Heart left ventricle (tissue), 16 donors: ENCODE results near the gene OMA1. TPM values are rescaled to one million over a fixed set of nuclear protein-coding genes. Genes with fewer than 3 reads are reported as not detected.
A peak's percentile ranks its signal among the peaks of the same experiment; 100 is the strongest.

Experiments
- ATAC-seq, 4 donors: fragments of 200-7000 bp; cut with Tn5 transposase; one replicate each; pipeline ENCODE4 v1.9.1; 2020 to 2022; ENCODE audit warnings: moderate library complexity in 4 of 4, mild to moderate bottlenecking in 3 of 4, moderate number of reproducible peaks in 1 of 4
- DNase-seq, 5 donors: peaks; one replicate each; pipeline ENCODE4 v3.0.0-alpha.2; 2020
- H3K27ac ChIP-seq, 12 donors: fragments of 200-600 bp; sonication (generic) in 4 of 12; one replicate each; pipeline versions ENCODE4 v1.5.0 to v1.8.0; 2016 to 2022; ENCODE audit warnings: mild to moderate bottlenecking in 2 of 12
- H3K27me3 ChIP-seq, 9 donors: fragments of 200-600 bp; sonication (generic) in 2 of 9; one replicate each; pipeline versions ENCODE4 v1.5.1 to v1.8.0; 2016 to 2022; ENCODE audit warnings: mild to moderate bottlenecking in 3 of 9
- H3K36me3 ChIP-seq, 9 donors: fragments of 200-600 bp; sonication (generic) in 2 of 9; one replicate each; pipeline versions ENCODE4 v1.5.0 to v1.8.0; 2018 to 2022; ENCODE audit warnings: mild to moderate bottlenecking in 2 of 9
- H3K4me1 ChIP-seq, 12 donors: fragments of 200-600 bp; sonication (generic) in 4 of 12; one replicate each; pipeline versions ENCODE4 v1.5.0 to v1.8.0; 2016 to 2022; ENCODE audit warnings: mild to moderate bottlenecking in 3 of 12
- H3K4me3 ChIP-seq, 12 donors: fragments of 200-600 bp; sonication (generic) in 4 of 12; one replicate each; pipeline versions ENCODE4 v1.5.0 to v1.8.0; 2017 to 2022; ENCODE audit warnings: mild to moderate bottlenecking in 9 of 12, moderate library complexity in 4 of 12
- H3K9me3 ChIP-seq, 12 donors: fragments of 200-600 bp; sonication (generic) in 4 of 12; one replicate each; pipeline versions ENCODE4 v1.5.0 to v1.8.0; 2016 to 2022; ENCODE audit warnings: mild to moderate bottlenecking in 1 of 12
- POLR2A ChIP-seq, 2 donors: fragments of 450-650 bp; IDR thresholded peaks; one replicate each; pipeline ENCODE4 v1.6.1; 2017; ENCODE audit warnings: antibody characterized with exemption in 2 of 2, mild to moderate bottlenecking in 2 of 2, moderate library complexity in 2 of 2
- WGBS, 4 donors: extraction: QIAGEN DNeasy Blood & Tissue Kit in 2 of 4; methylation state at CpG; one replicate each; pipeline versions ENCODE4 v1.1.5 to v1.1.7; 2013 to 2018; 5-methylcytosine and 5-hydroxymethylcytosine counted together
- intact Hi-C, 10 donors: fragments of 100-400 bp; cut with DNase I; formaldehyde crosslinking; loops; one replicate each; pipeline versions ENCODE4 v1.11.1 to v1.14.2; 2022
- polyA plus RNA-seq, 2 donors: library from polyadenylated mRNA; stranded (reverse); fragments of 200-250 nt; gene quantifications; one replicate each; pipeline ENCODE4 v1.2.3, GENCODE V29; 2013
- total RNA-seq, 9 donors: library from RNA; depleted of rRNA in 2 of 9; stranded (reverse); fragments of >200 nt in 2 of 9; fragmentation: NEBNext Ultra II Directional in 3 of 9; extraction: Animal tissue kit (Norgen Biotek cat#: 25700) in 3 of 9; gene quantifications; one replicate each; pipeline versions ENCODE4 v1.1.0 to v1.2.4, GENCODE V29; 2016 to 2023
- TF ChIP-seq, protein P1 (sequence below), 12 donors: fragments of 200-600 bp; sonication (generic) in 4 of 12; IDR thresholded peaks; one replicate each; pipeline versions ENCODE4 v1.5.0 to v1.8.0; 2018 to 2022; ENCODE audit warnings: antibody characterized with exemption in 12 of 12, mild to moderate bottlenecking in 5 of 12
- donor health status: ischemic (EF 13 %, LVEDD 7.1; RV severe dilation, severe dysfunction).
- donor health status: healthy with polysubstance abuse.
- donor health status: DM: no; HTN: yes; CAD: no.
- donor health status: DM: no; HTN: no; CAD: no.
- donor health status: ischemic (EF 25% LVEDD 6.9; RV normal size, moderate dysfunction).
- donor health status: ischemic (EF 25% LVEDD 5.7; RV mildly dilated, moderate dysfunction).
- donor health status: healthy.
- donor health status: DM: yes; HTN: yes; CAD: no.
- donor health status: ischemic (EF 35%, LVEDD 5.7; RV mildly dilated, moderate dysfunction).
- donor health status: nonischemic (EF 11% LVEDD 7.7; RV severe dilation, severe dysfunction).
- donor health status: DM: yes; HTN: yes; CAD: no.
- donor health status: PGD.
- donor health status: ischemic (EF 29% LVEDD 5.4; RV normal size, mild dysfunction).
- donor health status: nonischemic (EF 23%, LVEDD 6.1; RV moderate dilation, normal function).

Gene OMA1
- total and polyA plus RNA-seq, 11 donors = 9.6 to 44.5 (median 28.2) TPM

DNA sequence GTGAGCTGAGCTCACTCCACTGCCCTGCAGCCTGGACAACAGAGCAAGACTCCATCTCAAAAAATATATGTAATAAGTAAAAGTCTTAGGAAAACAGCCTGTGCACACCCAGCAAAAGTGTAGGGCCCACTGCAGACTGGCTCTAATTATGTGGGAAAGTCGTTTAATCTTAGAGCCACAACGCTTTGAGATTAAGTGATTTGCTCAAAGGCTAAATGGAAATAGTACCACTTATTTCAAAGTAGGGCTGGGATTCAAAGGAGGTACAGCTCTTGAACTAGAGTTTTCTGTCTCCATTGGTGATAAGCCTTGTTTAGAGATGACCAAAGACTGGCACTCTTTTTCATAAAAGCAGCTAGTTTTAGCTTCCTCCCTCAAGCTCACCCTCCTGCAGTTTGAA, 28.3 kb upstream of the OMA1 start:
- WGBS, 4 donors = 85 to 98% (median 90%) methylated on average over 2 of the region's 2 CpGs
- no peaks in the 10 kb centered on the region for H3K9me3 ChIP-seq
- H3K36me3 ChIP-seq = no peaks in the 10 kb centered on the region
- no peak overlapping the region for H3K4me3 ChIP-seq
- intact Hi-C loops = no loop called here
- H3K27me3 ChIP-seq = peaks cover 15 to 81% (median 47%) of the 10 kb centered on the region in 9 donors
- no peak for DNase-seq
- H3K4me1 ChIP-seq = peaks cover 0 to 18% (median 9%) of the 10 kb centered on the region in 12 donors
- H3K27ac ChIP-seq = no peak overlapping the region
- TF ChIP-seq POLR2A (IDR thresholded peaks at IDR 0.05) = no peak
- TF ChIP-seq, protein P1, sequence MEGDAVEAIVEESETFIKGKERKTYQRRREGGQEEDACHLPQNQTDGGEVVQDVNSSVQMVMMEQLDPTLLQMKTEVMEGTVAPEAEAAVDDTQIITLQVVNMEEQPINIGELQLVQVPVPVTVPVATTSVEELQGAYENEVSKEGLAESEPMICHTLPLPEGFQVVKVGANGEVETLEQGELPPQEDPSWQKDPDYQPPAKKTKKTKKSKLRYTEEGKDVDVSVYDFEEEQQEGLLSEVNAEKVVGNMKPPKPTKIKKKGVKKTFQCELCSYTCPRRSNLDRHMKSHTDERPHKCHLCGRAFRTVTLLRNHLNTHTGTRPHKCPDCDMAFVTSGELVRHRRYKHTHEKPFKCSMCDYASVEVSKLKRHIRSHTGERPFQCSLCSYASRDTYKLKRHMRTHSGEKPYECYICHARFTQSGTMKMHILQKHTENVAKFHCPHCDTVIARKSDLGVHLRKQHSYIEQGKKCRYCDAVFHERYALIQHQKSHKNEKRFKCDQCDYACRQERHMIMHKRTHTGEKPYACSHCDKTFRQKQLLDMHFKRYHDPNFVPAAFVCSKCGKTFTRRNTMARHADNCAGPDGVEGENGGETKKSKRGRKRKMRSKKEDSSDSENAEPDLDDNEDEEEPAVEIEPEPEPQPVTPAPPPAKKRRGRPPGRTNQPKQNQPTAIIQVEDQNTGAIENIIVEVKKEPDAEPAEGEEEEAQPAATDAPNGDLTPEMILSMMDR (IDR thresholded peaks at IDR 0.05) = no peak
- ATAC-seq = no peak

DNA sequence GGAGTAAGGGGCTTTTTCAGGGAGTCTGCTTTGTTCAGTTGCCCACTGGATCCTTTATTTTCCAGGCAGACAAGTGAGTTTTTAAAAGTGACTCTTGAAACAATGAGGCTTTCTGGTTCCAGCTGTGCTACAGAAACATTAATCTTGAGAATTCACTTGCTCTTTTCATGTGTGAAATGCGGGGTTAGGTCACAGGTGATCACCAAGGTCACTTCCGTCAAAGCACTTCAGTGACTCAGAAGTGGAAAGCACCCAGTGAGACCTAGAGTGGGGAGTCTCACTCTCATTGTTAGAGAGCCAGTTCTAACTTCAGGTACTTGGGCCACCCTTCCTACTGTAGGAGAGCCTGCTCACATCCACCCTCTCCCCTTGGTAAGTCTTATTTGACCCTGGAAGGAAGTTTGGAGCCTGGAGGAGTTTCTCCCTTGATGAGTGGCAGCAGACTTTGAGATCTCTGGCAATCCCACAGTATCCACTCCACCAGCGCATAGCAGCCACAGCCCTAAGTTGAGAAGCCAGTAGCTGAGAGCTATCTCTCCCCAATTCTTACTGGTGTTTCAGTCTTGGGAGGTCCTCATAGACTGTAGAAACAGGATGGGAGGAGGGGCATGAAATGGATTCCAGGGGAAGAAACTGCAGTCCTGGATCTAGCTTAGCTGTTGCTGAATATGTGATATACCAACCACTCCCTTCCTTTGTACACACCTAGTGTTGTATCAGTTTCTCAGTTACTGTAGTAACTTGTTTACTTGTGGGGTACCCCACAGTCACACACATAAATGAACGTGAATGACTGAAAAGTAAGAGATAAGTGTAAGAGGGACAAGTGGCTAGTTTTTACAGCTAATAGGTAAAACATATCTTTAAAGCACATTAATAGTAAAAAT, 27.4 kb upstream of the OMA1 start:
- WGBS, 4 donors = 65 to 68% (median 68%) methylated on average over 4 of the region's 4 CpGs
- peaks cover 15 to 81% (median 43%) of the 10 kb centered on the region in 9 donors for H3K27me3 ChIP-seq

DNA sequence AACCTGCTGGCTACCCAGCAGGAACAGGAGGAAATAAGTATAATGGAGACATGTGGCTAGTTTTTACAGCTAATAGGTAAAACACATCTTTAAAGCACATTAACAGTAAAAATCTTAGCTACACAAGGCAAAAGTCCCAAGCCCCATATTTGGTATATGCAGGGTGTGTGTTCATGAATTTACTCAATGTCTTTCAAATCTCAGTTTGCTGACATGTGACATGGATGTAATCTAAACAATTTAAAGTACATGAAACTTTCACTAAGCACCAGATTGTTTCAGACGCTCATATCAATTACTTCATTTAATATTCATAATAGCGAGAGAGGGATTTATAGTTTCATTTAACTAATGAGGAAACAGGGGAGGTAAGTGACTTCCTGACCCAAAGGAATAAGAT, 26.6 kb upstream of the OMA1 start:
- Histone ChIP-seq H3K4me1 (peaks cover 0 to 18% (median 9%) of the 10 kb centered on the region in 12 donors), H3K27ac (no peak overlapping the region), H3K36me3 (no peaks in the 10 kb centered on the region), H3K9me3 (no peaks in the 10 kb centered on the region), H3K27me3 (peaks cover 15 to 81% (median 43%) of the 10 kb centered on the region in 9 donors), H3K4me3 (no peak overlapping the region)
- WGBS, 4 donors = 33 to 63% (median 61%) methylated on average over 2 of the region's 2 CpGs
- ATAC-seq = no peak
- intact Hi-C loops = no loop called here
- no peak for TF ChIP-seq POLR2A (IDR thresholded peaks at IDR 0.05)
- TF ChIP-seq, protein P1 (IDR thresholded peaks at IDR 0.05) = no peak
- DNase-seq = no peak

More for the DNA sequence above, 27.4 kb upstream of the OMA1 start:
- TF ChIP-seq, protein P1 (IDR thresholded peaks at IDR 0.05) = no peak
- no peak for TF ChIP-seq POLR2A (IDR thresholded peaks at IDR 0.05)
- intact Hi-C loops = no loop called here
- H3K4me1 ChIP-seq = peaks cover 0 to 18% (median 9%) of the 10 kb centered on the region in 12 donors
- no peak overlapping the region for H3K4me3 ChIP-seq
- no peak overlapping the region for H3K27ac ChIP-seq
- ATAC-seq = peak in 1 of 4 donors; percentile 10
- no peaks in the 10 kb centered on the region for H3K36me3 ChIP-seq
- no peak for DNase-seq
- no peaks in the 10 kb centered on the region for H3K9me3 ChIP-seq

DNA sequence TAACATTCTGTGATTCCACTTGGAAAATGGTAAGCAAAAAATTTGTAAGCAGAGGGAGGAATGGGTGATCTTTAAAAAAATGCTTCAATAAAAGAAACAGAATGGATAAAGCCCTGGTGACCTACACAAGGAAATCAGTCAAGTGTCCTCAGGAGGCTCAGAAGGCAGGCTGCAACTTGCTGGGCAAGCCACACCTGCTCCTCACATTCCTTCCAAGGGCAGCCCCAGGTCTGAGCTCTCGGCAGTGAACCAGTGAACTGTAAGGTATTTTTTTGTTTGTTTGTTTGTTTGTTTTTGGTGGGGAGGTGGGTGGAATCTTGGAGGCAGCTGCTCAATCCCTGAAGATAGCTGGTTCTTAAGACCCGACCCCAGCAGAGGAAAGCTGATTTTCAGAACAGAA, 26.2 kb upstream of the OMA1 start:
- TF ChIP-seq, protein P1 (IDR thresholded peaks at IDR 0.05) = no peak
- TF ChIP-seq POLR2A (IDR thresholded peaks at IDR 0.05) = no peak
- H3K9me3 ChIP-seq = no peaks in the 10 kb centered on the region
- H3K4me3 ChIP-seq = no peak overlapping the region
- intact Hi-C loops = no loop called here
- ATAC-seq (no peak), DNase-seq (no peak)
- H3K27me3 ChIP-seq = peaks cover 15 to 80% (median 40%) of the 10 kb centered on the region in 9 donors
- H3K36me3 ChIP-seq = no peaks in the 10 kb centered on the region
- WGBS, 4 donors = 52 to 69% (median 59%) methylated on average over 2 of the region's 2 CpGs
- H3K4me1 ChIP-seq = peaks cover 0 to 18% (median 9%) of the 10 kb centered on the region in 12 donors
- no peak overlapping the region for H3K27ac ChIP-seq
